ENCODE data around the gene HPSE2.

The HPSE2 gene

DNA sequence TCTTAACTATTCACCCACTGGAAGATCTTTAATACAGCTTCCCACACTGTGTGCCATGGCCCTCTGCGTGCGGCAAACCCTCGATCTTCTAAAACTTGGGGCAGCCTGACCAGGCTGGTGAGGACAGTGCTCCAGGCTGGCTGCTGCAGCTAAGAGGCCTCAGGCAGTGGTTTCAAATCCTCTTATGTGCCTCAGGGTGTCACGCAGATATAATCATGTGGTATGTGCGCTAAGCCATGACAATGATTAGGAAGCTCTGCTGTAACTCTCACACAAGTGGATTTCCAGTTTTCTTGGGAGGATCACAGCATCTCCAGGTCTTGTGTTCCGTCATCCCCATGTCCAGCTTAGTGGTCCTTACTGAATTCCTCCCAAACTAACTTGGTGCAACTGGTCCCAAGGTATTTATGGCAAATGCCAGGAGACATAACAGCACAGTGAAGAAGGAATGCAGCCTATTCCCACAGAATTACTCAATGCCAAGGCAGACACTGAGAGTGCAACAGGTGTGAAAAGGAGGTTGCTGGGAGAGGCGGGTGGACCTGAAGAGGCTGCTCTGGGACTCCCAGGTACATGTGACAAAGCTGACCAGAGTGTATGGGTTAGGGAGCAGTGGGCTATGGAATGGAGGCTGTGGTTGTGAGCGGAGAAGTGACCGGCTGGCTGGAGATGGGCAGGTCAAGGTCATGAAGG is 791.2 kb downstream of the HPSE2 start:
- TF ChIP-seq, protein P1, sequence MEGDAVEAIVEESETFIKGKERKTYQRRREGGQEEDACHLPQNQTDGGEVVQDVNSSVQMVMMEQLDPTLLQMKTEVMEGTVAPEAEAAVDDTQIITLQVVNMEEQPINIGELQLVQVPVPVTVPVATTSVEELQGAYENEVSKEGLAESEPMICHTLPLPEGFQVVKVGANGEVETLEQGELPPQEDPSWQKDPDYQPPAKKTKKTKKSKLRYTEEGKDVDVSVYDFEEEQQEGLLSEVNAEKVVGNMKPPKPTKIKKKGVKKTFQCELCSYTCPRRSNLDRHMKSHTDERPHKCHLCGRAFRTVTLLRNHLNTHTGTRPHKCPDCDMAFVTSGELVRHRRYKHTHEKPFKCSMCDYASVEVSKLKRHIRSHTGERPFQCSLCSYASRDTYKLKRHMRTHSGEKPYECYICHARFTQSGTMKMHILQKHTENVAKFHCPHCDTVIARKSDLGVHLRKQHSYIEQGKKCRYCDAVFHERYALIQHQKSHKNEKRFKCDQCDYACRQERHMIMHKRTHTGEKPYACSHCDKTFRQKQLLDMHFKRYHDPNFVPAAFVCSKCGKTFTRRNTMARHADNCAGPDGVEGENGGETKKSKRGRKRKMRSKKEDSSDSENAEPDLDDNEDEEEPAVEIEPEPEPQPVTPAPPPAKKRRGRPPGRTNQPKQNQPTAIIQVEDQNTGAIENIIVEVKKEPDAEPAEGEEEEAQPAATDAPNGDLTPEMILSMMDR (IDR thresholded peaks at IDR 0.05; ENCODE audit: low read depth, low read length, missing control alignments) = no peak
- DNase-seq (ENCODE audit: extremely low read depth, low read depth) = no peak
- H3K4me3 ChIP-seq (replicated peaks; ENCODE audit: low read depth, low read length) = no peak overlapping the region

DNA sequence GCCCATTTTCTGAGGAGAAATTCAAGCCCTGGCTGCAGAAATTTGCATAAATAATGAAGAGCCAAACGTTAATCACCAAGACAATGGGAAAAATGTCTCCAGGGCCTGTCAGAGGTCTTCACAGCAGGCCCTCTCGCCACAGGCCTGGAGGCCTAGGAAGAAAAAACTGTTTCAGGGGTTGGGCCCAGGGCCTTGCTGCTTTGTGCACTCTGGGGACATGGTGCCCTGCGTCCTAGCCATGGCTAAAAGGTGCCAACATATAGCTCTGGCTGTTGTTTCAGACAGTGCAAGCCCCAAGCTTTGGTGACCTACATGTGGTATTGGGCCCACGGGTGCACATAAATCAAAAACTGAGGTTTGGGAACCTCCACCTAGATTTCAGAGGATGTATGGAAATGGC is 796.9 kb downstream of the HPSE2 start:
- H3K4me3 ChIP-seq (replicated peaks; ENCODE audit: low read depth, low read length) = no peak overlapping the region
- TF ChIP-seq, protein P1 (IDR thresholded peaks at IDR 0.05; ENCODE audit: low read depth, low read length, missing control alignments) = no peak
- no peak for DNase-seq (ENCODE audit: extremely low read depth, low read depth)

DNA sequence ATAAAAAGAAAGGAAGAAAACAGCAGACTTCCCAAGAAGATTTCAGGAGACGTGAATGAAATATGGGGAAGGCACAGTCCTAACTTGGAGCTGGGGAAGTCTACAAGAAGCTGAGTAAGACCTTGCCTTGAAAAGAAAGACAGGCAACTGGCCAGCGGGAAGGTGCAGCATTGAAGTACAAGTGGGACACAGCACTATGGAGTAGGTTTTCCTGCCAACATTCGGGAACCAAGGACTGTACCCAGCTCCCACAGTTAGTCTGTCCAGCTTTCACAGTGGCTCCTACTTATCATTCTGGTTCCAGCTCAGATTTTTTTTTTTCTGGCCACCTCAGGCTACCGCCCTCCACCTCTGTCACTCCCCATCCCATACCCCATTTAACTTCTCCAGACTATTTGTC is 798.9 kb downstream of the HPSE2 start:
- no peak overlapping the region for H3K4me3 ChIP-seq (replicated peaks; ENCODE audit: low read depth, low read length)
- DNase-seq (ENCODE audit: extremely low read depth, low read depth) = no peak
- TF ChIP-seq, protein P1 (IDR thresholded peaks at IDR 0.05; ENCODE audit: low read depth, low read length, missing control alignments) = no peak

DNA sequence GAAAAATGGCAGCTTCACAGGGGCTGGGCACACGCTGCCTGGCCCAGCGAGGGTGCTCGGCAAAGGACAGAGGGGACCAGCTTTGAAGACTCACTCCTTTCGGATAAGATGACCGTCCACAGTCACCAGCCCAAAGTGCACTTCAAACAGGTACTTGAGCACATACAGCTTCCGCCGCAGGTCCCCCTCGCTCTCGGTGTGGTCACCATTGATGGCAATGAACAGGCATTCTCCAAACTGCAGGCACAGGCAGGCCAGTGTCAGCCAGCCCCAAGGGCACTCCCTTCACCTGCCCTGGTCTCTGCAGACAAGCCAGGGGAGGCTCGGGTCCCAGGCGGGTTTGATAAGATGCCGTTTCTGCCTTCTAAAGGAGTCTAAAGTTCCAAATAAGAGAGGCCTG is 800.5 kb downstream of the HPSE2 start:
- H3K4me3 ChIP-seq (replicated peaks; ENCODE audit: low read depth, low read length) = no peak overlapping the region
- no peak for DNase-seq (ENCODE audit: extremely low read depth, low read depth)
- TF ChIP-seq, protein P1 (IDR thresholded peaks at IDR 0.05; ENCODE audit: low read depth, low read length, missing control alignments) = no peak

DNA sequence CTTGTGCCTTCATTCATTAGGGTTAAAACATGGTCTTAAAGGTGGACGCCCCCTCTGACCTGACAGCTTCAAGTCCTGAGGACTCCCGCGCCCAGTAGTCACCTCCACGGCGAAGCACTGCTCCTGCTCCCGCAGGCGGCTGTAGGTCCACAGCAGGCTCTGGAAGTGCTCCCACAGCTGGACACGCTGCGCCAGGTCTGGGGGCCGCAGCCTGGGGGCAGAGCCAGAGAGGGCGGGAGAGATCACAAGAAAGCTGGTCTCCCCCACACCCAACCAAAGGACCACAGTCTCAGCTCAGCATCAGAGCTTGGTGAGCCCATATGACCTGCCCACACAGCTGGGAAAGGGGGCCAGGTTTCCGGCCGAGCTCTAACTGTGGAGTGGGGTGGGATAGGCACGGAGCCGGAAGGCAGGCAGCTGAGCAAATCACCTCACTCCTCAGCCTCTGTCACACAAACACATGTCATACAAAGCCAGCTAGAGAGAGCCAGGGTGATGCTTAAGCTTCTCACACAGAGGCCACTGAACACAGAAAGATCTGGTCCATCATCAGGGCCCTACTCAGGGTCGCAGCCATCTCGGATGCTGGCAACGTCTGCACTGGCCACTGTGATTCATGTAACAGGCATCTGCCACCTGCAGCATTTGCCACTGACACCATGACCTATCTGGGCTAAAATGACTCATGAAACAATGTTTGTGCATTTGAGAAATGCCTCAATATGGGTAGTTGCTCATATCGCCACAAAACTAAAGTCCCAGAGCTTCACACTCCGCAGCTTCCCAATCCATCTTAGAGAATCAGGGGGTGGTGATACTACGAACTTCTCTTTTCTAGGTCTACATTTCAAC is 801.5 kb downstream of the HPSE2 start:
- H3K4me3 ChIP-seq (replicated peaks; ENCODE audit: low read depth, low read length) = no peak overlapping the region
- DNase-seq (ENCODE audit: extremely low read depth, low read depth) = no peak
- TF ChIP-seq, protein P1 (IDR thresholded peaks at IDR 0.05; ENCODE audit: low read depth, low read length, missing control alignments) = no peak

DNA sequence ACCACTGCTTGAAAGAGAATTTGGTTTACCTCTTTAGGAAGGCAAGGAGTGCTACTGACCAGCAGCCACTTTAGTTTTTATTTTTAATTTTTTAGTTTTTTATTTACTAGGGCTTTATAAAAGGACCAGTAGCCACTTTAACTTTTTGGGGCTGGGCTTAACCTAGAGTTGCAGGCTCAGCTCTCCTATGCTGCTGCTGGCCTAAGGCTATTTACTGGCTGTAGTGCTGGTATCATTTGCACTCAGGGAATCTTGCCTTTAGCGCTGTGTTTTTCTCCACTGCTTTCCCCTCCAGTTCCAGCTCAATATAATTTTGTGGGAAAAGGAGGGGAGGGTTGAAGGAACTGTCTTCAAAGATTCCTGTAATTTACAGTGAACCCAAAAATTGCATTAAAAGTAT is 802.3 kb downstream of the HPSE2 start:
- TF ChIP-seq, protein P1 (IDR thresholded peaks at IDR 0.05; ENCODE audit: low read depth, low read length, missing control alignments) = no peak
- no peak overlapping the region for H3K4me3 ChIP-seq (replicated peaks; ENCODE audit: low read depth, low read length)
- no peak for DNase-seq (ENCODE audit: extremely low read depth, low read depth)

Data from HFF-Myc (cell line).